Body of pancreas (tissue), 4 donors: ENCODE measurements around the gene FUNDC1.
"Not testable (repeated sequence)": the region's sequence is repeated elsewhere in the genome, so short reads cannot be mapped to it uniquely, and the experiment has no call there.

ENCODE experiments used
- CTCF ChIP-seq, 7 experiments: fragments of 450-650 bp in 4 of 7; fragments of 200-600 bp in 3 of 7; sonication (generic) in 3 of 7; IDR thresholded peaks; one replicate each; pipeline ENCODE4 v1.5.1; 2016 to 2019; ENCODE audit warnings: antibody characterized with exemption in 7 of 7
- POLR2A ChIP-seq, 3 donors: fragments of 450-650 bp; IDR thresholded peaks; one replicate each; pipeline ENCODE4 v1.6.1; 2016; ENCODE audit warnings: antibody characterized with exemption in 3 of 3, mild to moderate bottlenecking in 2 of 3

DNA sequence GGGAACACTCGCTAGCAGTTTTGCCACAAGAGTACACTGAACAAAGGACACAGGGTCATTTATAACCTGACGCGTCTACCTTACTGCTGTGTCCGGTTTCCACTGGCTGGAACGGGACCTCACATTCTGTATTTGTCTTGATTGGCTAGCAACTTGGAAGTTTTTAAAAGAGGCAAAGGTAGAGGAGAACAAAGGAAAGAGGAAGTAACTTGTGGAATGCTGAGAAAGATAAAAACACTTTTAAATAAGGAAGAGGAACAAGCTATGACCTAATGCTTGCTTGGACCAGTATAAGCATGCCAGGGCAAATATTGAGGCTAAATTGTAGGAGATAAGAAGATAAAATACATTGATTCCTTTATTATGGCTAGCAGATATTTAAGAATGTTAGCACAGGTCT lies 2.8 kb upstream of the FUNDC1 start:
- TF ChIP-seq CTCF, POLR2A (IDR thresholded peaks at IDR 0.05): not testable (repeated sequence)
